ENCODE data around the gene EFHD1.
"Not testable (repeated sequence)": the region's sequence is repeated elsewhere in the genome, so short reads cannot be mapped to it uniquely, and the experiment has no call there.

The EFHD1 gene

GRCh38 chr2:232699110-232699509 lies 65.7 kb downstream of the EFHD1 start:
- TF ChIP-seq, protein P1, sequence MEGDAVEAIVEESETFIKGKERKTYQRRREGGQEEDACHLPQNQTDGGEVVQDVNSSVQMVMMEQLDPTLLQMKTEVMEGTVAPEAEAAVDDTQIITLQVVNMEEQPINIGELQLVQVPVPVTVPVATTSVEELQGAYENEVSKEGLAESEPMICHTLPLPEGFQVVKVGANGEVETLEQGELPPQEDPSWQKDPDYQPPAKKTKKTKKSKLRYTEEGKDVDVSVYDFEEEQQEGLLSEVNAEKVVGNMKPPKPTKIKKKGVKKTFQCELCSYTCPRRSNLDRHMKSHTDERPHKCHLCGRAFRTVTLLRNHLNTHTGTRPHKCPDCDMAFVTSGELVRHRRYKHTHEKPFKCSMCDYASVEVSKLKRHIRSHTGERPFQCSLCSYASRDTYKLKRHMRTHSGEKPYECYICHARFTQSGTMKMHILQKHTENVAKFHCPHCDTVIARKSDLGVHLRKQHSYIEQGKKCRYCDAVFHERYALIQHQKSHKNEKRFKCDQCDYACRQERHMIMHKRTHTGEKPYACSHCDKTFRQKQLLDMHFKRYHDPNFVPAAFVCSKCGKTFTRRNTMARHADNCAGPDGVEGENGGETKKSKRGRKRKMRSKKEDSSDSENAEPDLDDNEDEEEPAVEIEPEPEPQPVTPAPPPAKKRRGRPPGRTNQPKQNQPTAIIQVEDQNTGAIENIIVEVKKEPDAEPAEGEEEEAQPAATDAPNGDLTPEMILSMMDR (IDR thresholded peaks at IDR 0.05; ENCODE audit: low read depth, low read length), result no peak
- TF ChIP-seq POLR2A (IDR thresholded peaks at IDR 0.05; ENCODE audit: extremely low read depth, insufficient read length) (no peak), MYC (IDR thresholded peaks at IDR 0.05; ENCODE audit: low read depth, low read length) (no peak), MAX (IDR thresholded peaks at IDR 0.05; ENCODE audit: low read depth, low read length) (no peak)
- DNase-seq (ENCODE audit: low read depth), result no peak
- H3K4me3 ChIP-seq (ENCODE audit: low read depth, low read length), result peak overlapping the region; percentile 97

DNA sequence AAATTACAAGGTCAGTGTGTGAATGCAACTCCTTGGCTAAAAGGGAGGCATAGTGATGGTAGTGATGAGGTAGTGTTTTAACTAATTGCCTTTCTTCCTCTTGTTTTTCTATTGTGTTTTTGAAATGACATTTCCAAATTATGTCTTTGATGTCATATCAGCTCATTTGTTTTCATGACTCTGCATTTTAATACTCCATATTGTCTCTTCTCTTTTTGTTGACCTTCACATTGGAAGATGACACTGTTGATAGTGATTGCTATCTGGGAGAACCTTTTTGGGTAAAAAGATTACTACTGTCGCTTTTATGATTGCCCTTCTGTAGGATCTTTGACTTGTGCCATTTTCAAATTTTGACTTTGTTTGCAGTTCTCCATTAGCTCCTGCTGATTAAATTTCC lies 66.8 kb downstream of the EFHD1 start:
- TF ChIP-seq MAX (IDR thresholded peaks at IDR 0.05; ENCODE audit: low read depth, low read length) (no peak), MYC (IDR thresholded peaks at IDR 0.05; ENCODE audit: low read depth, low read length) (no peak), POLR2A (IDR thresholded peaks at IDR 0.05; ENCODE audit: extremely low read depth, insufficient read length) (no peak)
- TF ChIP-seq, protein P1 (IDR thresholded peaks at IDR 0.05; ENCODE audit: low read depth, low read length), result no peak
- DNase-seq (ENCODE audit: low read depth), result no peak
- H3K4me3 ChIP-seq (ENCODE audit: low read depth, low read length), result peak overlapping the region; percentile 97

GRCh38 chr2:232707076-232707475 lies 73.7 kb downstream of the EFHD1 start:
- no peak for DNase-seq (ENCODE audit: low read depth)
- TF ChIP-seq MYC (IDR thresholded peaks at IDR 0.05; ENCODE audit: low read depth, low read length) (no peak), MAX (IDR thresholded peaks at IDR 0.05; ENCODE audit: low read depth, low read length) (no peak), POLR2A (IDR thresholded peaks at IDR 0.05; ENCODE audit: extremely low read depth, insufficient read length) (no peak)
- TF ChIP-seq, protein P1 (IDR thresholded peaks at IDR 0.05; ENCODE audit: low read depth, low read length), result no peak
- H3K4me3 ChIP-seq (ENCODE audit: low read depth, low read length), result no peak overlapping the region

DNA sequence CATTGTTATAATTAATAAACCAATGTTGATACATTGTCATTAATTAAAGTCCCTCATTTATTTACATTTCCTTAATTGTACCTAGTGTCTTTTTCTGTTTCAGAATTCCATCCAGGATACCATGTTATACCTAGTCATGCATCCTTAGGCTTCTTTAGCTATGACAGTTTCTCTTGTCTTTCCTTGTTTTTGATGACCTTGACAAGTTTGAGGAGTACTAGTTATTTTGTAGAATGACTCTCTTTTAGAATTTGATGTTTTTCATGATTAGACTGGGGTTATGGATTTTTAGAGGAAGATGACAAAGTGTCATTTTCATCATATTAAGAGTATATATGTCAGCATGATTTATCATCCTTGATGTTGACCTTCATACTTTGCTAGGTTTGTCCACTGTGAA lies 80.1 kb downstream of the EFHD1 start:
- TF ChIP-seq, protein P1 (IDR thresholded peaks at IDR 0.05; ENCODE audit: low read depth, low read length), result no peak
- no peak for TF ChIP-seq MYC (IDR thresholded peaks at IDR 0.05; ENCODE audit: low read depth, low read length)
- no peak for TF ChIP-seq POLR2A (IDR thresholded peaks at IDR 0.05; ENCODE audit: extremely low read depth, insufficient read length)
- no peak for TF ChIP-seq MAX (IDR thresholded peaks at IDR 0.05; ENCODE audit: low read depth, low read length)

DNA sequence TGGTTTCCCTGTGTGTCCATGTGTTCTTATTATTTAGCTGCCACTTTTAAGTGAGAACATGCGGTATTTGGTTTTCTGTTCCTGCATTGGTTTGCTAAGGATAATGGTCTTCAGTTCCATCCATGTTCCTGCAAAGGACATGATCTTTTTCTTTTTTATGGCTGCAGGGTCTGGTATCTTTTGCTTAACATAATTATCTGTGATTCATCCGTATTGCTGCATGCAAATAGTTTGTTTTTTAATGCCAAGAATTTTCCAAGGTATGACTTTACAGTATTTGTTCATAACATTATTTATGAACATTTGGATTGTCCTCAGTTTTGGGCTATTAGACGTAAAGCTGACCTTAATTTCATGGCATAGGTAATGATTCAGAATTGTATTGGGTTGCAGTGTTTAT lies 81.6 kb downstream of the EFHD1 start:
- TF ChIP-seq, protein P1 (IDR thresholded peaks at IDR 0.05; ENCODE audit: low read depth, low read length), result no peak
- no peak overlapping the region for H3K4me3 ChIP-seq (ENCODE audit: low read depth, low read length)
- DNase-seq (ENCODE audit: low read depth), result no peak

More for the DNA sequence above, 80.1 kb downstream of the EFHD1 start:
- DNase-seq (ENCODE audit: low read depth), result no peak
- H3K4me3 ChIP-seq (ENCODE audit: low read depth, low read length), result no peak overlapping the region

DNA sequence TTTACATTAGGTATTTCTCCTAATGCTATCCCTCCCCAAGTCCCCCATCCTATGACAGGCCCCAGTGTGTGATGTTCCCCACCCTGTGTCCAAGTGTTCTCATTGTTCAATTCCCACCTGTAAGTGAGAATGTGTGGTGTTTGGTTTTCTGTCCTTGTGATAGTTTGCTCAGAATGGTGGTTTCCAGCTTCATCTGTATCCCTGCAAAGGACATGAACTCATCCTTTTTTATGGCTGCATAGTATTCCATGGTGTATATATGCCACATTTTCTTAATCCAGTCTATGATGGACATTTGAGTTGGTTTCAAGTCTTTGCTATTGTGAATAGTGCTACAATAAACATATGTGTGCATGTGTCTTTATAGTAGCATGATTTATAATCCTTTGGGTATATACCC lies 86.7 kb downstream of the EFHD1 start:
- not testable (repeated sequence) for DNase-seq (ENCODE audit: low read depth)

More for the DNA sequence above, 86.7 kb downstream of the EFHD1 start:
- not testable (repeated sequence) for H3K4me3 ChIP-seq (ENCODE audit: low read depth, low read length)
